RPMI7951 (cell line): ENCODE data around the gene UPK2. TPM values are rescaled to one million over a fixed set of nuclear protein-coding genes. Genes with fewer than 3 reads are reported as not detected.
"Not testable (repeated sequence)": the region's sequence is repeated elsewhere in the genome, so short reads cannot be mapped to it uniquely, and the experiment has no call there.

Source experiments
- DNase-seq: peaks from one replicate; pipeline ENCODE4 v3.0.0-alpha.2; 2012; ENCODE audit warnings: low read depth
- total RNA-seq: library from RNA; depleted of rRNA; stranded (reverse); fragments of >200 nt; shearing (Covaris generic); gene quantifications from 2 replicates; pipeline ENCODE4 v1.2.3, GENCODE V29; 2014

The UPK2 gene
- total RNA-seq, 1 experiment from 2014 or later: not detected

DNA sequence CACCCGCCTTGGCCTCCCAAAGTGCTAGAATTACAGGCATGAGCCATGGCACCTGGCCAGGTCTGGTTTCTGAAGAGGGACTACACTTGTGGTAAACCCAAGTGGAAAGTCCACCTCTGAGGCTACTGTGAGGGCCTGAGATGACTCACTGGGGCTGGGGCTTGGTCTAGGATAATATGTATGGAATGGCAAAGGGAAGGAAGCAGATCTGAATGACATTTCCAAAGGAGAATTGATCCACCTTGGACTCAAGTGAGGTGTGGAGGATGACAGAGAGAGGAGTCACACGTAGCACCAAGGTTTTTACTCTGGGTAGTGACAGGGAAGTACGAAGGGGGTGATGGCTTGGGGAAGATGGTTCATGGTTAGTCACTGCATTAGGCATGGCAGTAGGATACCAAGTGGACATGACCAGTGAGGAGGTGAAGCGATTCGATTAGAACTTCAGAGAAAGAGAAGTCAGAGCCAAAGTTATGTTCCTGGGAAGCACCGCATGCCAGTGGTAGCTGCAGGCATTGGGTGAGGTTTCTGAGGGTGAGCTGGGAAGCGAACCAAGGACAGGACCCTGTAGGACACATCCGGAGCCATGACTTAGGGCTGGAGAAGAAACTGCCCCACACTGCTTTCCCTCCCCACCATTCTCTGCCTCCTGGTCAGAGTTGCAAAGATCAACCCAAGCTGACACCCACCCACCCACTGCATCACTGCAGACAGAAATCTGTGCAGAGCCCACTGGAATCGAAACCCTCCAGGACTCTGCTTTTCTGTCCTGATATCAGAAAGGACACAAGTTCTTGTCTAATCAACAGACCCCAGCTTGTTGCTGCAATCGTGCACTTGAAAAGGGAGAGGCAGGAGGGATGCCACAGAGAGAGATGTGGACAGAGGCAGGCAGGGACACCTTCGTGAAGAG is 17.4 kb upstream of the UPK2 start:
- peak; percentile 90 for DNase-seq

DNA sequence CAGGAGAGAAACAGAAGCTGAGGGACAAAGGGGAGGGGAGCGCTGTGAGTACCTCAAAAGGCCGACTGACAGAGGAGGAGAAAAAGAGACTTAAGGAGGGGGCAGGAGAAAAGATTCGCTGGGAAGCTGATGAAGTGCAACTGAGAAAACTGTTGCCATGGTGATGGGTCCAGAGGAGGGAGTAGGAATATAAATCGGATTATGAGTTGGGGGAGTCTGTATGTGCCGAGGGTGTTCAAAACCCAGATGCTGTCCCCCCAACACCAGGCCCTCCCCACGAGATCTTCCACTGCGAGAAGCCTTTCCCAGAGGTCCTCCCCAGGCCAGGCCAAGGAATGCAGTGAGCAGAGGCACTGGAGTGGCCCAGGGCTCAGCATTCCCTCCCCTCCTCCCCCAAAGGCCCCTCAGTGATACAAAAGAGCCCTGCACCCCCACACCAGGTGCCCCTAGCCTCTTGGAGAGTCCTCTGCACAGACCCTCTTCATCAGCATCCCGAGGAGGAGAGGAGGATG is 16.6 kb upstream of the UPK2 start:
- no peak for DNase-seq

DNA sequence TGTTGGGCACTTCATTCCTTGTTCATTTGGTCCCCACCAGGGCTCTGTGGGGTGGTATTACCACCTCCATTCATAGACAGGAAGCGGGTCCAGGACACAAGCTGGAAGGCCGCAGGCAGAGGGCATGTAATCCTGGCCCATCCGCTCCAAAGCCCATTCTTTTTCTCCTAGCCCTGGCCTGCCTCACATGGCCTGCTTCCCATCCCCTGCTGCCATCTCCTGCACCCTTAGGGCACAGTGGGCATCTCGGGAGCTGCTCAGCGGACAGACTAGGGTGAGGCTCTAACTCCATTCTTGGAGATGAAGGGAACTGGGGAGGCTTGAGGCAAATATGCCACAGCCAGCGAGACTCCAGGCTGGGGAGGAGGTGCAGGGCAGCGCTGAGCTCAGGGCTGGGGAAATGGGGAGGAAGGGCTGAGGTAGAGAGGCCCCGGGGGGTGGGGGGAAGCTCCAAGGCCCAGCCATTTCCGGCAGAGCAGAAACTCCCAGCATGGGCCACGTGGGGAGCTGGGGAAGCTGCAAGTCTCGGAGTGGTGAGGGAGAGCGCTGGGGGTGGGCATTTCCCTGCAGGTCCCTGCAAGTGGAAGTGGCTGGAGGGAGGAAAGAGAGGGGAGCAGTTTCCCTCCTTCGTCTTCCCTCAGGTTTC is 16.0 kb upstream of the UPK2 start:
- no peak for DNase-seq

DNA sequence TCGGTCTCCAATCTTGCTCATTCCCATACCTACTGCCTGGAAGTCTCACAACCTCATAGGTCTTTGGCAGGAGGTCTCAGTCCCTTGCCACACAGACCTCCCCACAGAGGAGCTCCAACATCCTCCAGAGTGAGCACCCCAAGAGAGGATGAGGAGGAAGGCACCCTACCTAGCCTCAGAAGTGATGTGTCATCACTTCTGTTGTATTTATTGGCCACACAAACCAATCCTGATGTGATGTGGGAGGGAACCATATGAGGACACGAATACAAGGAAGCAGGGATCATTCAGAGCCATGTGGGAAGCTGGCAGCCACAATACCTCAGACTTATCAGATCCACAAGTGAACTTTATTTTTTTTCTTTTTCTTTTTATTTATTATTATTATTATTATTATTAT is 9.0 kb upstream of the UPK2 start:
- DNase-seq: no peak

DNA sequence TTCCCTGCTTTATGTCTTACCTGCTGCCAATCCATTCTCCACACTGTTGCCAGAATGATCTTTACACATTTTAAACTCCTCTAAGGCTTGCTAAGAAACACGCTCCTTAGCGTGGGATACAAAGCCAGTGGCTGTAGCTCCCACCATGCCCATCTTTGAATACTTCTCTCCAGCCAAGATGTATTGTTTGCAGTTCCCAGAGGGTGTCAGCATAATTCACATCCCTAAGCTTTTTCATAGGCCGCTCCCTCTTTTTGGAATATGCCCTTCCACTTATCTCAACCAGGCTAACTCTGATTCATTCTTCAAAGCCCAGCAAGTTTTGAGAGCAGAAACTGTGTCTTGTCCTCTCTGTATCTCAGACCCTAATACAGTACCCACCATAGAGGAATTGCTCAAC is 8.1 kb upstream of the UPK2 start:
- no peak for DNase-seq

DNA sequence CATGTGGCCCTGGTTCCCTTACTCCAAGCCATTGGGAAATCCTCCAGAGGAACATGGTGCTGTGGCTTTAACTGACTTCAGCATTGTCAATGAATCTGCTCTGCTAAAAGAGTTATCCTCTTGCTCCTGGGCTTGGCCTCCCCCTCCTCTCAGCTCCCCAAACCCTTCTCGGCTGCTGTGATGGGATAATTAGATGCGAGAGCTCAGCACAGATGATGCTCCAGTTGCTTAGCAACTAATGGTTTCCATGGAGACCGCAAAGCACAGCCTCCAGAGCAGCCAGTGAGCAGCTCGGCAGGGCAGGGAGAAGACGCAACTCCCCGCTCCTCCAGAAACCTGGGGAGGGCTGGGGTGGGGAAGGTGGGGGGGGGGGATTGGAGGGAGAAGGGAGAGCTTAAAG is 2.8 kb upstream of the UPK2 start:
- DNase-seq: peak; percentile 37

DNA sequence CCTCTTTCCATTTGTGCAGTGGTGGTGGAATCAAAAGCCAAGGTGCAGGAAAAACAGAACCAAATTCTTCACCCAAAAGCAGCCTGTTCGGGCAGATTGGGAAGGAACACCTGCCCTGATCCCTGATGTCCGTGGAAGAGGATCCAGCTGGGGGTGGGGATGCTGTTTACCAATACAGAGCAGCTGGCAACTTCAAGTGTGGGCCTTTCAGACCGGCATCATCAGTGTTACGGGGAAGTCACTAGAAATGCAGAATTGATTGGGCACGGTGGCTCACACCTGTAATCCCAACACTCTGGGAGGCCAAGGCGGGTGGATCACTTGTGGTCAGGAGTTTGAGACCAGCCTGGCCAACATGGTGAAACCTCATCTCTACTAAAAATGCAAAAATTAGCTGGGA is 2.1 kb upstream of the UPK2 start:
- DNase-seq: not testable (repeated sequence)

DNA sequence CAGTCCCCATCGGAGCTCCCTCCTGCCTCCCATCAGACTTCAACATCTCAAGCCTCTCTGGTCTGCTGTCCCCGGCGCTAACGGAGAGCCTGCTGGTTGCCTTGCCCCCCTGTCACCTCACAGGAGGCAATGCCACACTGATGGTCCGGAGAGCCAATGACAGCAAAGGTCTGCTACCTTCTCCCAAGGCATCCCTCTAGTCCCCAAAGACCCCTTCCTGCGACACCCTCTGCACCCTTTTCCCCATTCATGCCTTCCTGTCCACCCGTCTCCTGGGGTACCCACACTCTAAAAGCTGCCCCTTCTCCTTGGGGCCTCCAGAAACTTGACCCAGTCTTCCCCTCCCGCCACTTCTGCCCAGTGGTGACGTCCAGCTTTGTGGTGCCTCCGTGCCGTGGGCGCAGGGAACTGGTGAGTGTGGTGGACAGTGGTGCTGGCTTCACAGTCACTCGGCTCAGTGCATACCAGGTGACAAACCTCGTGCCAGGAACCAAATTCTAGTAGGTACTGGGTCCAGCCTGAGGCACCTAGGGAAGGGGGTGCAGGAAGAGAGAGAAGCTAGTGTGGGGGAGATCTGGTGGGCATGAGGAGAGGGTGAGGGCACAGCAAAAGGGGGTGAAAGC is 860 bp downstream of the UPK2 start:
- DNase-seq: no peak

DNA sequence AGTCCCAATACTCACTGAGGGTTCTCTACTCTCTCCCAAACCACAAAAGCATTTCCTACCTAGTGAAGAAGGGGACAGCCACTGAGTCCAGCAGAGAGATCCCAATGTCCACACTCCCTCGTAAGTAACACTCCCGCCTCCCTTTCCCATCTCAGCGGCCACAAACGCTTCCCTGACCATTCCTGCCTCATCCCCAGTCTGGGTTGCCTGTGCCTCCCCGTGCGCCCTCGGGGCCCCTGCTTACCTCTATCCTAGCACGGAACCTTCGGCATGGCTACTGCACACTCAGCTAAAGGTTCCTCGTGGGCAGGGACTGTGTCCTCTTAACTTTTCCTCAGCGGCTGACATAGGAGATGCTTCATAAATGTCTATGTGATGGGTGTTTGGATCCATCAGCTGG is 1.5 kb downstream of the UPK2 start:
- no peak for DNase-seq

DNA sequence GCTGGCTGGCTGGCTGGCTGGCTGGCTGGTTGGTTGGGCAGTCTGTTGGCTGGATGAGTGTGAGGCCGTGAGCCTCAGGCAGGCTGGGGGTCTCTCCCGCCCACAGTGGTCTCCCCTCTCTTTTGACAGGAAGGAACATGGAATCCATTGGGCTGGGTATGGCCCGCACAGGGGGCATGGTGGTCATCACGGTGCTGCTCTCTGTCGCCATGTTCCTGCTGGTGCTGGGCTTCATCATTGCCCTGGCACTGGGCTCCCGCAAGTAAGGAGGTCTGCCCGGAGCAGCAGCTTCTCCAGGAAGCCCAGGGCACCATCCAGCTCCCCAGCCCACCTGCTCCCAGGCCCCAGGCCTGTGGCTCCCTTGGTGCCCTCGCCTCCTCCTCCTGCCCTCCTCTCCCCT is 1.9 kb downstream of the UPK2 start:
- DNase-seq: no peak

DNA sequence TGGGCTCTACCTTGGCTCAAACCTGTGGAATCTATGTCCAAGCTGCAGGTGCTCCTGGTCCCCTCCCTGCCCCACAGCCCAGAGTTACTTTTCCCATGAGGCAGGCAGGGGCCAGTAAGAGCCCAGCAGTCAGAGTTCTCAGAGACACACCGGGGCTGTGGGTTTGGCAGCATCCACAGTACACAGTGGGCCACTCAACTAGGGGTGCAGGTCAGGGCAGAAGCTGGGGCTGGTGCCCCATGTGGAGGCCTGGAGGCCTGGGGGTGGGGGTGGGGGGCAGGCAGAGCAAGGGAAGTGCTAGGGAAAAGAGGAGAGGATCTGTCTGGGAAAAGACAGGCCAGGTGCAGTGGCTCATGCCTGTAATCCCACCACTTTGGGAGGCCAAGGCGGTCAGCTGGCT is 2.5 kb downstream of the UPK2 start:
- no peak for DNase-seq

DNA sequence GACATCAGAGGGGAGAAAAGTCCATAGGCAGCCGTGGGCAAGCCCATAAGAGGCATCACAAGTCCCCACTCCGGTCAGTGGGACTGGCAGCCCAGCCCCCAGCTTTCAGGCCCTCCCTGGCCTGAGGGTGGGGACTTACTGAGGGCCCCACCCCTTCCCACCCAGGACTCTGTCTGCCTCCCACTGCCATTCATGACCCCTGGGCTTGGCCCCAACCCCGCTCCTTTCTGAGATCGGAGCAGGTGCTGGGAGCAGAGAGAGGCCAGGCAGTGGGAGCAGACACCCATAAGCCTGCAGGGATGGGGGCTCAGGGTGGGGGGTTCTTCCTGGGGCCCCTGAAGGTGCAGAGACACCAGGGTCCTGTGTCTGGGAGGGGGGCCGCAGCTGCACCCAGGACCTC is 5.1 kb downstream of the UPK2 start:
- no peak for DNase-seq

DNA sequence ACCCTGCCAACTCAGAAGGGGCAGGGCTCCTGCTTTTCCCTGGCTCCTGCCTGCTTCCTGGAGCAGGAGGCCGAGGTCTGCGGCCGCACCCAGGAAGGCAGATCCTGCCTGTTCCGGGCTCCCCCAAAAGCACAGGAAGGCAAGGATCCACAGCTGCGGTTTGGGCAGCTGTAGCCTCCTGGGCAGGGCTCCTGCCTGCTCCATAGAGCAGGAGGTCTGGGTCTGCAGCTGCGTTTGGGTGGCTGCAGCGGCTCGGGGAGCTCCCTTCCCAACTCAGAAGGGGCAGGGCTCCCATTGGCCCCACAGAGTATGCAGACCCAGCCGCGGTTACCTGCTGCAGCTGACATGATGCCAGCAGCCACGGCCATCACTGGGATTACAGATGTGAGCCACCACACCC is 5.5 kb downstream of the UPK2 start:
- DNase-seq: no peak

DNA sequence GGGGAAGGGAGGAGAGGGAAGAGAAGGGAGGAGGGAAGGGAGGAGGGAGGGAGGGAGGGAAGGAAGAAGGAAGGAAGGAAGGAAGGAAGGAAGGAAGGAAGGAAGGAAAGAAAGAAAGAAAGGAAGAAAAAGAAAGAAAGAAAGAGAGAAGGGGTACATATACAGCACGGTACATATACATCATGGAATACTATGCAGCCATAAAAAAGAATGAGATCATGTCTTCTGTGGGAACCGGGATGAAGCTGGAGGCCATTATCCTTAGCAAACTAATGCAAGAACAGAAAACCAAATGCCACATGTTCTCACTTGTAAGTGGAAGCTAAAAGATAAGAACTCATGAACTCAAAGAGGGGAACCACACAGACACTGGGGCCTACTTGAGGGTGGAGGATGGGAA is 13.4 kb downstream of the UPK2 start:
- not testable (repeated sequence) for DNase-seq

DNA sequence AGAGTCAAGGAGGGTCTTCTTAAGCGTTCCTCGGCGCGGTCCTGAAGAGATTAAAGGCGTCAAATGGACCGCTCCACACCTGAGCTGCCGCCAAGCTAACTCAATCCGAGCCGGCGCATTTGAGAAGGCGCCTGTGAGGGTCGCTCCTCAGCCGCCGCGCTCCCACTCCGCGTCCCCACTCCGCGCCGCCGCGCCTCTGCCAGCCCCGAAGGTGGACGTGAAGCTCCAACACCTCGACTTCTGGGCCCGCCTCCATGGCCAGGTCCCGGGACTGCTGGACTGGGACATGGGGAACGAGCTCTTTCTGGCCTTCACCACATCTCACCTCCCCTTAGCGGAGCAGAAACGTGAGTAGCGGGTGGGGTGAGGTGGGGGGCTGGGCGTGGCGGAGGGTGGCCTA is 15.5 kb downstream of the UPK2 start, which contains the start of gene FOXR1:
Gene FOXR1, plus strand, starts transcription at position 116 of the 400 bp plus-strand sequence. Its CDS starts 171 bp downstream, at position 287.
- DNase-seq: no peak

DNA sequence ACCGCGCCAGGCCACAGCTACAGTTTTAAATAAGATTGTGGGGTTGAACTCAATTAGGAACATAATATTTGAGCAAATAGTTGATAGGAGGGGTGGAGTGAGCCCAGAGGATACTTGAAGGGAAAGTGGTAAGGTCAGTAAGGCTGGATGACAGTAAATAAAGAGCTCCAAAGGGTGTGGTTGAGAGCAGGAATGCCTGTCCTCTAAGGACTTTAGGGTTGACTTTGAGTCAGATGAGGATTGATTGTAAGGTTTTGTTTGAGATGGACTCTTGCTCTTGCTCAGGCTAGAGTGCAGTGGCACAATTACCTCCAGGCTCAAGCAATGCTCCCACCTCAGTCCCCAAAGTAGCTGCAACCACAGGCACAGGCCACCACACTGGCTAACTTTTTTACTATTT is 17.9 kb downstream of the UPK2 start:
- DNase-seq: no peak

DNA sequence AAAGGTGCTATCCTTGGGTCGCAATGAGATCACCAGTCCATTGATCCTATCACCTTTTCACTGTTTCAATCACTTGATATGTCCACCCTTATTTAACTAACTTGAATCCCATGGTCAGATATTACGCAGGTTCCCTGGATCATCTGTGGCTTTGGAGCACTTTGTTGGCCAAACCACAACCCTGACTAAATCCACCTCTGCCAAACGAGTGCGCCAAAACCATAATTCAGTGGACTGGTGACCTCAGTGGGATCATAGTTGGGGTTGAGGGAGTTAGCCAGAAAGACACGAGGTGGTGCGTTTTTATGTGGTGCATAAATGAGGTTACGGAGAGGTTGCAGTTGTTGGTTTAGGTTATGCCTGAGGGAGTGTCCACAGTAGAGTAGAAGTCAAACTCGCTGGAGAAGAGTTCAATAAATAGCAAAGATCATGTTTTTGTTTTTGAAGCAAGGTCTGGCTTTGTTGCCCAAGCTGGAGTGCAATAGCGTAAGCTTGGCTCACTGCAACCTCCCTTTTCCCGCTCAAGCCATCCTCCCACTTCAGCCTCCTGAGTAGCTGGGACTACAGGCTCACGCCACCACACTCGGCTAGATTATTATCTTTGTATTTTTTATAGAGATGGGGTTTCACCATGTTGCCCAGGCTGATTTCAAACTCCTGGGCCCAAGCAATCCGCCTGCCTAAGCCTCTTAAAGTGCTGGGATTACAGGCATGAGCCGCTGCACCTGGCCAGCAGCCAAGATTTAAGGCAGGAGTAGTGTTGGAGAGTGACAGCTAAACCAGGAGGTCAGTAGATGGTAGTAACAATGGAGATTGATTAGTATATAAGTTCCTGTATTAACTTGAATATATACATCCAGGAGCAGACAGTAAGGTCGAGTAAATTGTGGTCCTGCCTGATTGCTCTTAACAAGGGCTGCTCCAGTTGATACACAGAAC is 19.9 kb downstream of the UPK2 start:
- peak; percentile 66 for DNase-seq

DNA sequence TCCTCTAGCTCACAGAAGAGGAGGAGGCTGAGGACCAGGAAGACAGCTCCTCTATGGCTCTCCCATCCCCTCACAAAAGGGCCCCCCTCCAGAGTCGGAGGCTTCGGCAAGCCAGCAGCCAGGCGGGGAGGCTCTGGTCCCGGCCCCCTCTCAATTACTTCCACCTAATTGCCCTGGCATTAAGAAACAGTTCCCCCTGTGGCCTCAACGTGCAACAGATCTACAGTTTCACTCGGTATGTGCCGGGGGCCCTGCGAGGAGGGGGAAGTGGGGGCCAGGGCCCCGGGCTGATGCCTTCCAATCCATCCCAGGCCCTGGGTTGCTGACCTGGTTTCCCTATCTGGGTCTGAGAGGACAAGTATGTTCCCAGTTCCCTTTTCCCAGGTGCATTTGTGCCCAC is 23.3 kb downstream of the UPK2 start:
- DNase-seq: no peak

DNA sequence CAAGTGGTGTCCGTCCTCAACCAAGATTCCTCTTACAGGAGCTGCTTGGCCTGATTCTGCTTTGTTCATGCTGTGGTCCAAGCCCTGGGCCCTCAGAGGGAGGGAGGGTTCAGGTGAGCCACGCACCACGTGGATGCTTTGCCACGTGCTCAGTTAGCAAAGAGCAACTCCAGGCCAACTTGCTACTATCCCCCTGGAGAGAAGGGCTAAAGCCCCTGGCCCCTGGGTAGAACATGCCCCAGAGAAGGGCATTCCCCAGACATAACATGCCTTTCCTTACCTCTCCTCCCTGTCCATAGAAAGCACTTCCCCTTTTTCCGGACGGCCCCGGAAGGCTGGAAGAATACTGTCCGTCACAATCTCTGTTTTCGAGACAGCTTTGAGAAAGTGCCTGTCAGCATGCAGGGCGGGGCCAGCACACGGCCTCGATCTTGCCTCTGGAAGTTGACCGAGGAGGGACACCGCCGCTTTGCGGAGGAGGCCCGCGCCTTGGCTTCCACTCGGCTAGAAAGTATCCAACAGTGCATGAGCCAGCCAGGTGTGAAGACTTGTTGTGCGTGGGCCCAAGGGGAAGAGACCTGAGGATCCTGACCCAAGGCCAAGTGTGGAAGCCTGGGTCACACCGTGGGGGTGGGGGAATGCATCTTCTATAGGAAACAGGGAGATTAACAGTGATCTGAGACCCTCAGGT is 24.2 kb downstream of the UPK2 start:
- no peak for DNase-seq

DNA sequence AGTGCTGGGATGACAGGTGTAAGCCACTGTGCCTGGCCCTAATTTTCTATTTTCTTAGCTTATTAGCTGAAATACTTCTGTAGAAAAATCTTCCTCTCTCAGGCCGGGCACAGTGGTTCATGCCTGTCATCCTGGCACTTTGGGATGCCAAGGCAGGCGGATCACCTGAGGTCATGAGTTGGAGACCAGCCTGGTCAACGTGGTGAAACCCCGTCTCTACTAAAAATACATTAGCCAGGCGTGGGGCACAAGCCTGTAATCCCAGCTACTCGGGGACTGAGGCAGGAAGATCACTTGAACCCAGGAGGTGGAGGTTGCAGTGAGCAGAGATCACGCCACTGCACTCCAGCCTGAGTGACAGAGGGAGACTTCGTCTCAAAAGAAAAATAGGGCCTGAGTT is 28.2 kb downstream of the UPK2 start:
- not testable (repeated sequence) for DNase-seq

DNA sequence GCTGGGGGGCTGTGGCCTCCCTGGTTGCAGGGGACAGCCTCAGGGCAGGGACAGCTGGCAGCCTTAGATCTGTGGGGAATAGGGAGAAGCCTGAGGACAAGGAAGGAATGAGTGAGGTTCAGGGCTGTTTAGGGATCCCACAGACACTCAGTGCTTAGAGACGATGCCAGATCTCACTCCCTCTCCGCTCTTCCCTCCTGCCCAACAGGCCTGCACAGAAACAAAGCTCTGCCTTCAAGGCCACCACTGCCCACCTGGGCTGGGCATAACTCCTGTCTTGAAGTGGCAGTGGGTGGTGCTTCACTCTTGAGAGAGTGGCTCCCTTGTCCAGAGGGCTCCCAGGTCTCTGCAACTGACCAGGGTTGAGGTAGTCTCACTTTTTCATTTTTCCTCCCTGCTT is 28.7 kb downstream of the UPK2 start:
- no peak for DNase-seq
